Large intestine (tissue), 3 donors: Measurements from ENCODE around the gene CACNA1S. TPM values are rescaled to one million over a fixed set of nuclear protein-coding genes. Genes with fewer than 3 reads are reported as not detected.

Experiments used
- DNase-seq, 2 donors: peaks; one replicate each; pipeline versions ENCODE4 v3.0.0 to v3.0.0-alpha.2; 2013
- H3K27ac ChIP-seq: one replicate; pipeline ENCODE4 v1.5.1; 2013; ENCODE audit warnings: low read length
- H3K27me3 ChIP-seq: 2 replicates; pipeline ENCODE4 v1.6.1; 2013; ENCODE audit warnings: low read length; ENCODE audit not compliant: control insufficient read depth, insufficient read depth
- H3K36me3 ChIP-seq: 2 replicates; pipeline ENCODE4 v1.6.1; 2013; ENCODE audit warnings: low read length; ENCODE audit not compliant: control insufficient read depth, insufficient read depth
- H3K4me1 ChIP-seq: one replicate; pipeline ENCODE4 v1.6.1; 2013; ENCODE audit warnings: low read length; ENCODE audit not compliant: control insufficient read depth, insufficient read depth
- H3K4me3 ChIP-seq: one replicate; pipeline ENCODE4 v1.5.1; 2013; ENCODE audit warnings: low read length
- H3K9me3 ChIP-seq: one replicate; pipeline ENCODE4 v1.6.1; 2013; ENCODE audit warnings: mild to moderate bottlenecking, low read depth, low read length, moderate library complexity; ENCODE audit not compliant: control insufficient read depth
- WGBS: methylation state at CpG from one replicate; pipeline ENCODE4 v1.1.5; 2013; ENCODE audit warnings: low lambda C conversion rate; ENCODE audit not compliant: insufficient coverage; 5-methylcytosine and 5-hydroxymethylcytosine counted together
- polyA plus RNA-seq: library from polyadenylated mRNA; unstranded; fragments of 120-200 nt; gene quantifications from one replicate; pipeline ENCODE4 v1.2.1, GENCODE V29; 2013

CACNA1S gene
- polyA plus RNA-seq, 1 donor, result 0.15 TPM

GRCh38 chr1:201016211-201016651 is 96.0 kb downstream of the CACNA1S start:
- peak; percentile 23 to 27 for DNase-seq
- Histone ChIP-seq H3K9me3 (no peaks in the 10 kb centered on the region), H3K27ac (no peak overlapping the region), H3K36me3 (no peaks in the 10 kb centered on the region), H3K4me3 (no peak overlapping the region), H3K4me1 (peaks cover 24% of the 10 kb centered on the region), H3K27me3 (peaks cover 17% of the 10 kb centered on the region)
- WGBS, result no CpG with 5 or more reads among the region's 10 CpGs

- no peaks in the 10 kb centered on the region for H3K36me3 ChIP-seq
- H3K27me3 ChIP-seq, result peaks cover 17% of the 10 kb centered on the region
- no peak overlapping the region for H3K27ac ChIP-seq
- H3K9me3 ChIP-seq, result no peaks in the 10 kb centered on the region
- WGBS, result 80% methylated on average over 2 of the region's 5 CpGs
- no peak for DNase-seq
- H3K4me1 ChIP-seq, result peaks cover 21% of the 10 kb centered on the region
- H3K4me3 ChIP-seq, result no peak overlapping the region
Measured at GRCh38 chr1:201015551-201016091, 96.6 kb downstream of the CACNA1S start.

GRCh38 chr1:201014816-201015200 is 97.4 kb downstream of the CACNA1S start:
- H3K9me3 ChIP-seq, result no peaks in the 10 kb centered on the region
- H3K4me3 ChIP-seq, result no peak overlapping the region
- H3K27me3 ChIP-seq, result peaks cover 17% of the 10 kb centered on the region
- H3K27ac ChIP-seq, result no peak overlapping the region
- DNase-seq, result no peak
- H3K4me1 ChIP-seq, result peaks cover 13% of the 10 kb centered on the region
- WGBS, result no CpG with 5 or more reads among the region's 3 CpGs
- H3K36me3 ChIP-seq, result no peaks in the 10 kb centered on the region

- Histone ChIP-seq H3K9me3 (no peaks in the 10 kb centered on the region), H3K27me3 (peaks cover 17% of the 10 kb centered on the region), H3K27ac (no peak overlapping the region), H3K36me3 (no peaks in the 10 kb centered on the region), H3K4me1 (peaks cover 7% of the 10 kb centered on the region), H3K4me3 (no peak overlapping the region)
- no CpG with 5 or more reads among the region's 33 CpGs for WGBS
- DNase-seq, result peak in 1 of 2 donors; percentile 28
Measured at GRCh38 chr1:201013991-201014815, 98.0 kb downstream of the CACNA1S start.

GRCh38 chr1:201013031-201013485 is 99.2 kb downstream of the CACNA1S start:
- DNase-seq, result no peak
- WGBS, result no CpG with 5 or more reads among the region's 4 CpGs
- Histone ChIP-seq H3K27ac (no peak overlapping the region), H3K4me3 (no peak overlapping the region), H3K4me1 (peaks cover 6% of the 10 kb centered on the region), H3K9me3 (no peaks in the 10 kb centered on the region), H3K36me3 (no peaks in the 10 kb centered on the region), H3K27me3 (peaks cover 17% of the 10 kb centered on the region)

- Histone ChIP-seq H3K27me3 (peaks cover 17% of the 10 kb centered on the region), H3K4me3 (no peak overlapping the region), H3K4me1 (peaks cover 4% of the 10 kb centered on the region), H3K9me3 (no peaks in the 10 kb centered on the region), H3K27ac (no peak overlapping the region), H3K36me3 (no peaks in the 10 kb centered on the region)
- no peak for DNase-seq
- no CpG with 5 or more reads among the region's 3 CpGs for WGBS
Measured at GRCh38 chr1:201011616-201012015, 100.6 kb downstream of the CACNA1S start.

GRCh38 chr1:201009962-201010645 is 102.1 kb downstream of the CACNA1S start:
- Histone ChIP-seq H3K4me1 (no peaks in the 10 kb centered on the region), H3K9me3 (no peaks in the 10 kb centered on the region), H3K36me3 (no peaks in the 10 kb centered on the region), H3K27ac (no peak overlapping the region), H3K4me3 (no peak overlapping the region), H3K27me3 (peaks cover 16% of the 10 kb centered on the region)
- no CpG with 5 or more reads among the region's 11 CpGs for WGBS
- no peak for DNase-seq

- no peak overlapping the region for H3K27ac ChIP-seq
- no peaks in the 10 kb centered on the region for H3K4me1 ChIP-seq
- no peaks in the 10 kb centered on the region for H3K36me3 ChIP-seq
- WGBS, result no CpG with 5 or more reads among the region's 22 CpGs
- H3K4me3 ChIP-seq, result no peak overlapping the region
- peaks cover 6% of the 10 kb centered on the region for H3K27me3 ChIP-seq
- H3K9me3 ChIP-seq, result no peaks in the 10 kb centered on the region
- DNase-seq, result no peak
Measured at GRCh38 chr1:201008666-201009360, 103.4 kb downstream of the CACNA1S start.

GRCh38 chr1:201007481-201007880 is 104.7 kb downstream of the CACNA1S start:
- Histone ChIP-seq H3K9me3 (no peaks in the 10 kb centered on the region), H3K36me3 (no peaks in the 10 kb centered on the region), H3K4me1 (no peaks in the 10 kb centered on the region), H3K27me3 (no peaks in the 10 kb centered on the region), H3K4me3 (no peak overlapping the region), H3K27ac (no peak overlapping the region)
- no CpG with 5 or more reads among the region's 5 CpGs for WGBS
- DNase-seq, result no peak

- H3K36me3 ChIP-seq, result no peaks in the 10 kb centered on the region
- no peak overlapping the region for H3K27ac ChIP-seq
- H3K27me3 ChIP-seq, result no peaks in the 10 kb centered on the region
- DNase-seq, result peak in 1 of 2 donors; percentile 34
- H3K4me3 ChIP-seq, result no peak overlapping the region
- no peaks in the 10 kb centered on the region for H3K4me1 ChIP-seq
- no CpG with 5 or more reads among the region's 2 CpGs for WGBS
- no peaks in the 10 kb centered on the region for H3K9me3 ChIP-seq
Measured at GRCh38 chr1:201006450-201006849, 105.8 kb downstream of the CACNA1S start.
